Uterus (tissue), 4 donors: ENCODE measurements around the gene FAM171A2. TPM values are rescaled to one million over a fixed set of nuclear protein-coding genes. Genes with fewer than 3 reads are reported as not detected.
"Not testable (repeated sequence)": the region's sequence is repeated elsewhere in the genome, so short reads cannot be mapped to it uniquely, and the experiment has no call there.

Source experiments
- DNase-seq, 2 donors: peaks; one replicate each; pipeline ENCODE4 v3.0.0-alpha.2; 2019 to 2020
- H3K27ac ChIP-seq, 2 donors: fragments of 200-600 bp; sonication (generic); 1 replicate in 1 of 2; 2 replicates in 1 of 2; pipeline ENCODE4 v1.5.1; 2016 to 2018
- H3K27me3 ChIP-seq, 2 donors: fragments of 200-600 bp; sonication (generic); one replicate each; pipeline ENCODE4 v1.5.1; 2018 to 2019; ENCODE audit warnings: control low read depth in 1 of 2
- H3K36me3 ChIP-seq, 2 donors: fragments of 200-600 bp; sonication (generic); one replicate each; pipeline ENCODE4 v1.5.1; 2019; ENCODE audit warnings: control low read depth in 1 of 2
- H3K4me1 ChIP-seq, 2 donors: fragments of 200-600 bp; sonication (generic); one replicate each; pipeline ENCODE4 v1.5.1; 2018 to 2019; ENCODE audit warnings: control low read depth in 1 of 2
- H3K4me3 ChIP-seq, 2 donors: fragments of 200-600 bp; sonication (generic); 1 replicate in 1 of 2; 2 replicates in 1 of 2; pipeline ENCODE4 v1.5.1; 2018 to 2019; ENCODE audit warnings: mild to moderate bottlenecking in 1 of 2
- H3K9me3 ChIP-seq, 2 donors: fragments of 200-600 bp; sonication (generic); one replicate each; pipeline ENCODE4 v1.5.1; 2019; ENCODE audit warnings: control low read depth in 1 of 2
- POLR2A ChIP-seq, 2 donors: fragments of 450-650 bp; IDR thresholded peaks; one replicate each; pipeline ENCODE4 v1.6.1; 2016; ENCODE audit warnings: antibody characterized with exemption in 2 of 2, mild to moderate bottlenecking in 1 of 2, moderate library complexity in 1 of 2
- intact Hi-C: fragments of 100-400 bp; cut with DNase I; formaldehyde crosslinking; loops from one replicate; pipeline ENCODE4 v1.15.1; 2023; ENCODE audit warnings: low total_unique reads
- total RNA-seq, 4 donors: library from RNA; depleted of rRNA in 3 of 4; stranded (reverse); fragments of >200 nt in 3 of 4; gene quantifications; one replicate each; pipeline versions ENCODE4 v1.1.0 to v1.2.4, GENCODE V29; 2014 to 2023
- TF ChIP-seq, protein P1 (sequence below), 4 experiments: fragments of 200-600 bp in 2 of 4; fragments of 450-650 bp in 2 of 4; sonication (generic) in 2 of 4; IDR thresholded peaks; one replicate each; pipeline ENCODE4 v1.5.1; 2016 to 2019; ENCODE audit warnings: antibody characterized with exemption in 4 of 4, mild to moderate bottlenecking in 2 of 4, moderate library complexity in 1 of 4
- donor health status: DM: yes; HTN: yes; CAD: no.

The FAM171A2 gene
- total RNA-seq, 4 donors from 2014 or later: 0.77 to 32.1 (median 14.2) TPM

DNA sequence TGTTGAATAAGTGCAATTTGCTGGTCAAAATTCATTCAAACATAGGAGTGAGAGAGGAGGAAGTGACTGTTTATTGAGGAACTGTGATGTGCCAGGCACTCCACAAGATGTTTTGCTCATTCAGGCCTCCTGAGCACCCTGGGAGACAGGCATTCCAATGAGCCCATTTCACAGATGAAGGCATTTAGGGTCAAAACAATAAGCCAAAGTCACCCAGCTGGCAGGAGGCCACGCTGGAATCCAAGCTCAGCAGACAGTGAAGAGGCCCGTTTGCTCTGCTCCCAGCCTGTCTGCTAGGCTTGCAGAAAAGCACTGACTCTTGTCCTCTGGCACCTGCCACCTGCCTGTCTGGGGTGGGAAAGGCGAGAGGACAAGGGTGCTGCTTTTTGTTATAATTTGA is 28.9 kb downstream of the FAM171A2 start:
- no peaks in the 10 kb centered on the region for H3K4me1 ChIP-seq
- no peaks in the 10 kb centered on the region for H3K36me3 ChIP-seq
- intact Hi-C loops: loop anchor here (5.0 kb wide), 1 partner anchor 122 kb away; no protein-coding TSS in a partner anchor
- H3K27ac ChIP-seq: no peak overlapping the region
- no peaks in the 10 kb centered on the region for H3K9me3 ChIP-seq
- DNase-seq: no peak
- no peak overlapping the region for H3K4me3 ChIP-seq
- TF ChIP-seq, protein P1, sequence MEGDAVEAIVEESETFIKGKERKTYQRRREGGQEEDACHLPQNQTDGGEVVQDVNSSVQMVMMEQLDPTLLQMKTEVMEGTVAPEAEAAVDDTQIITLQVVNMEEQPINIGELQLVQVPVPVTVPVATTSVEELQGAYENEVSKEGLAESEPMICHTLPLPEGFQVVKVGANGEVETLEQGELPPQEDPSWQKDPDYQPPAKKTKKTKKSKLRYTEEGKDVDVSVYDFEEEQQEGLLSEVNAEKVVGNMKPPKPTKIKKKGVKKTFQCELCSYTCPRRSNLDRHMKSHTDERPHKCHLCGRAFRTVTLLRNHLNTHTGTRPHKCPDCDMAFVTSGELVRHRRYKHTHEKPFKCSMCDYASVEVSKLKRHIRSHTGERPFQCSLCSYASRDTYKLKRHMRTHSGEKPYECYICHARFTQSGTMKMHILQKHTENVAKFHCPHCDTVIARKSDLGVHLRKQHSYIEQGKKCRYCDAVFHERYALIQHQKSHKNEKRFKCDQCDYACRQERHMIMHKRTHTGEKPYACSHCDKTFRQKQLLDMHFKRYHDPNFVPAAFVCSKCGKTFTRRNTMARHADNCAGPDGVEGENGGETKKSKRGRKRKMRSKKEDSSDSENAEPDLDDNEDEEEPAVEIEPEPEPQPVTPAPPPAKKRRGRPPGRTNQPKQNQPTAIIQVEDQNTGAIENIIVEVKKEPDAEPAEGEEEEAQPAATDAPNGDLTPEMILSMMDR (IDR thresholded peaks at IDR 0.05): no peak
- TF ChIP-seq POLR2A (IDR thresholded peaks at IDR 0.05): no peak
- no peaks in the 10 kb centered on the region for H3K27me3 ChIP-seq

DNA sequence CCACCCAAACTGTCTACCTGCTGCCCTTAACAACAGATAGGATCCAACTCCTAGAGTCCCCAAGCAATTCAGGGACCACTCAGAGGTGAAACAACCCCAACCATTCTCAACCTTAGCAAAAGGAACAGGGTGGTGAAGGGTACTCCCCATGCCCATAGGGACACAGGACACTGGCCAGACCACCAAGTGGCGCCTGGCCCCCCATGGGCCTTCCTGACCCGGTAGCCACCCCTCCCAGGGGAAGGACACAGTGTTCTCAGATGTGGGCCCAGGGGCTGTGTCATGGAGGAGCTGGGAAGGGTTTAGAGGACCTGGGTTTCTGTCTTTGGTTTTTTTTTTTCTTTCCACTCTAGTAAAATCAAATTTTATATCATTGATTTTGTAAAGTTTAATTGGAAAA is 29.3 kb downstream of the FAM171A2 start:
- DNase-seq: no peak
- Histone ChIP-seq H3K4me3 (no peak overlapping the region), H3K27ac (no peak overlapping the region), H3K27me3 (no peaks in the 10 kb centered on the region), H3K36me3 (no peaks in the 10 kb centered on the region), H3K9me3 (no peaks in the 10 kb centered on the region), H3K4me1 (no peaks in the 10 kb centered on the region)
- intact Hi-C loops: loop anchor here (5.0 kb wide), 1 partner anchor 122 kb away; no protein-coding TSS in a partner anchor
- TF ChIP-seq, protein P1 (IDR thresholded peaks at IDR 0.05): no peak
- no peak for TF ChIP-seq POLR2A (IDR thresholded peaks at IDR 0.05)

DNA sequence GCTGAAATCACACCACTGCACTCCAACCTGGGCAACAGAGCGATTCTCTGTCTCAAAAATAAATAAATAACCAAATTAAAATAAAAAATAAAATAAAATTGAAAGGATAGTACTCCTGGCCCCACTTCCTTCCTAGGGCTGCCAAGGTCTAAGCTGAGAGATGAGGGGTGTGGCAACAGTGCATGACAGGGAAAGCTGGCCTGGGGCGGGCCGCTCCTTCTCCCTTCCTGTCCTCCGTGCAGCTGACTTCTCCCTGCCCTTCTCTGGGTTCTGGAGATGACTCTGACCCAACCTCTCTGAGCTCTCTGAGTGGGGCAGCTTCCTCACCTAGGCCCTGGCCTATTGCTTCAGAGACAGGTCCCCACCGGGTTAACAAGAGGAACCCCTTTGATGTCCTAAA is 30.3 kb downstream of the FAM171A2 start:
- DNase-seq: no peak
- no peak overlapping the region for H3K27ac ChIP-seq
- intact Hi-C loops: loop anchor here (5.0 kb wide), 1 partner anchor 121 kb away; no protein-coding TSS in a partner anchor
- no peaks in the 10 kb centered on the region for H3K36me3 ChIP-seq
- no peaks in the 10 kb centered on the region for H3K27me3 ChIP-seq
- H3K9me3 ChIP-seq: no peaks in the 10 kb centered on the region
- H3K4me3 ChIP-seq: no peak overlapping the region
- no peaks in the 10 kb centered on the region for H3K4me1 ChIP-seq
- TF ChIP-seq POLR2A (IDR thresholded peaks at IDR 0.05): no peak
- TF ChIP-seq, protein P1 (IDR thresholded peaks at IDR 0.05): no peak

DNA sequence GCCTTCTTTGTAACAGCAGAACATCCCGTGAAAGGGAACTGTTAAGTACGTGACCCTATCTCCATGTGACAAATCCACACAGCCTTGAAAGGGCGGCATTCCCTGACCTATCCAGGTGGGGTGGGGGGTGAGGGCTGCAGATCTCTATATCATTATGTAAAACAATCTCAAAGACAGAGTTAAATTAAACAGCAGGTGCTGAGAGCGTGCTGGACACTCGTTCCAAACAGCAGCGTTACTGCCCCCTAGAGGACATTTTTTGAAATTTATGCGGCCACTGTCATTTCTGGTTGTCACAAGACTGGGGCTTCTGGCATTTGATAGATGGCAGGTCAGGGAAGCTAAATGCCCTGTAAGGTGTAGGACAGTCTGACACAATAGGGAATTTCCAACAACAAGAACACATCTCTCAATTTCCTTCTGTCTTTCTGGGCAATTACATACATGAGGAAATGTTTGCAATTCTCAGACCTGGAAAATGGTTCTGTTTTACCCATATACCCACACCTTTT is 32.3 kb downstream of the FAM171A2 start:
- H3K4me1 ChIP-seq: peaks cover 0 to 1% of the 10 kb centered on the region in 2 donors
- TF ChIP-seq, protein P1 (IDR thresholded peaks at IDR 0.05): peak; percentile 75 to 82 (median 78)
- no peak for TF ChIP-seq POLR2A (IDR thresholded peaks at IDR 0.05)
- no peak overlapping the region for H3K27ac ChIP-seq
- intact Hi-C loops: loop anchor here (5.0 kb wide), 1 partner anchor 119 kb away; no protein-coding TSS in a partner anchor
- H3K4me3 ChIP-seq: no peak overlapping the region
- no peaks in the 10 kb centered on the region for H3K9me3 ChIP-seq
- no peaks in the 10 kb centered on the region for H3K36me3 ChIP-seq
- peak; percentile 58 to 72 for DNase-seq
- H3K27me3 ChIP-seq: no peaks in the 10 kb centered on the region

DNA sequence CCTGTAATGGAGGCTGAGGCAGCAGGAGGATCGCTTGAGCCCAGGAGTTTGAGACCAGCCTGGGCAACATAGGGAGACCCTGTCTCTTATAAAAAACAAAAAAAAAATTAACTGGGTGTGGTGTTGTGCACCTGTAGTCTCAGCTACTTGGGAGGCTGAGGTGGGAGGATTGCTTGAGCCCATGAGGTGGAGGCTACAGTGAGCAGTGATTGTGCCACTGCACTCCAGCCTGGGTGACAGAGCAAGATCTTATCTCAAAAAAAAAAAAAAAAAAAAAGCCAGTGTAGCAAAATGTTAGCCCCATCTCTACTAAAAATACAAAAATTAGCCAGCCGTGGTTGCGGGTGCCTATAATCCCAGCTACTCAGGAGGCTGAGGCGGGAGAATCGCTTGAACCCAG is 33.4 kb downstream of the FAM171A2 start:
- H3K4me3 ChIP-seq, H3K27ac ChIP-seq, H3K27me3 ChIP-seq, DNase-seq, H3K4me1 ChIP-seq, H3K9me3 ChIP-seq, H3K36me3 ChIP-seq: not testable (repeated sequence)
- intact Hi-C loops: loop anchor here (5.0 kb wide), 1 partner anchor 118 kb away; no protein-coding TSS in a partner anchor

DNA sequence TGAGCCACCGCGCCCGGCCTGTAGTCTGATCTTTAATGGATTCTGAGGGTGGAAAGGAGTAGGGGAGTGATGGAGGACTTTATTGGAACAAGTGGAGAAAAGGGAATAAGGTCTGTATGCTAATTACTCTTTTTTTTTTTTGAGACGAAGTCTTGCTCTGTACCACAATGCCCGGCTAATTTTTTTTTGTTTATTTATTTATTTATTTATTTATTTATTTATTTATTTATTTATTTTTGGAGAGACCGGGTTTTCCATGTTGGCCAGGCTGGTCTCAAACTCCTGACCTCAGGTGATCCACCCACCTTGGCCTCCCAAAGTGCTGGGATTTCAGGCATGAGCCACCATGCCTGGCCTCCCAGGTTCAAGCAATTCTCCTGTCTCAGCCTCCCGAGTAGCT is 34.1 kb downstream of the FAM171A2 start:
- DNase-seq, H3K4me3 ChIP-seq, intact Hi-C loops: not testable (repeated sequence)

More for the DNA sequence above, 34.1 kb downstream of the FAM171A2 start:
- H3K27ac ChIP-seq, H3K27me3 ChIP-seq, H3K36me3 ChIP-seq, H3K9me3 ChIP-seq, H3K4me1 ChIP-seq: not testable (repeated sequence)
